OCI-LY1 (cell line): ENCODE data around the gene DPH3.

Experiments used
- H2AFZ ChIP-seq: fragments of 200-600 bp; sonication (generic), shearing (Covaris generic); 2 replicates; pipeline ENCODE4 v1.6.0; 2014; ENCODE audit warnings: antibody characterized with exemption, mild to moderate bottlenecking, low read length
- H3F3A ChIP-seq: fragments of 200-600 bp; sonication (generic), shearing (Covaris generic); 2 replicates; pipeline ENCODE4 v1.6.0; 2014; ENCODE audit warnings: mild to moderate bottlenecking, antibody characterized with exemption, low read length, moderate library complexity; ENCODE audit not compliant: insufficient read depth
- H3K27ac ChIP-seq: fragments of 200-600 bp; sonication (generic); 2 replicates; pipeline ENCODE4 v1.5.1; 2014; ENCODE audit warnings: low read length, mixed run types, mild to moderate bottlenecking, low read depth; ENCODE audit not compliant: poor library complexity, severe bottlenecking
- H3K27me3 ChIP-seq: fragments of 200-600 bp; sonication (generic); 2 replicates; pipeline ENCODE4 v1.6.0; 2014; ENCODE audit warnings: antibody characterized with exemption, mild to moderate bottlenecking, low read length, moderate library complexity; ENCODE audit not compliant: insufficient read depth
- H3K36me3 ChIP-seq: fragments of 200-600 bp; sonication (generic); 2 replicates; pipeline ENCODE4 v1.6.1; 2014; ENCODE audit warnings: mild to moderate bottlenecking, antibody characterized with exemption, low read length, moderate library complexity, mixed read lengths; ENCODE audit not compliant: insufficient read depth
- H3K4me1 ChIP-seq: fragments of 200-600 bp; sonication (generic); 2 replicates; pipeline ENCODE4 v1.5.1; 2014; ENCODE audit warnings: mild to moderate bottlenecking, low read length, moderate library complexity; ENCODE audit not compliant: insufficient read depth, severe bottlenecking
- H3K4me2 ChIP-seq: fragments of 200-600 bp; sonication (generic), shearing (Covaris generic); 2 replicates; pipeline ENCODE4 v1.6.1; 2014; ENCODE audit warnings: low read length
- H3K4me3 ChIP-seq: fragments of 200-600 bp; sonication (generic); 2 replicates; pipeline ENCODE4 v1.5.1; 2014; ENCODE audit warnings: low read length, low read depth, mild to moderate bottlenecking, mixed read lengths; ENCODE audit not compliant: poor library complexity, severe bottlenecking
- H3K79me2 ChIP-seq: fragments of 200-600 bp; shearing (Covaris generic); 2 replicates; pipeline ENCODE4 v1.6.1; 2016; ENCODE audit warnings: mixed run types, low read length, mixed read lengths; ENCODE audit not compliant: insufficient read depth
- H3K9ac ChIP-seq: fragments of 200-600 bp; sonication (generic), shearing (Covaris generic); 2 replicates; pipeline ENCODE4 v1.6.1; 2014; ENCODE audit warnings: mild to moderate bottlenecking, low read length, mixed read lengths
- H3K9me2 ChIP-seq: fragments of 200-600 bp; sonication (generic), shearing (Covaris generic); 2 replicates; pipeline ENCODE4 v1.6.1; 2014; ENCODE audit warnings: low read depth, mild to moderate bottlenecking, low read length, mixed read lengths
- H3K9me3 ChIP-seq: fragments of 200-600 bp; shearing (Covaris generic); 2 replicates; pipeline ENCODE4 v1.6.1; 2014; ENCODE audit warnings: low read length, mixed read lengths
- H4K20me1 ChIP-seq: fragments of 200-600 bp; sonication (generic), shearing (Covaris generic); 2 replicates; pipeline ENCODE4 v1.6.0; 2016; ENCODE audit warnings: mild to moderate bottlenecking, low read length; ENCODE audit not compliant: insufficient read depth
- EZH2 ChIP-seq: fragments of 200-600 bp; sonication (generic), shearing (Covaris generic); IDR thresholded peaks from 2 replicates; pipeline ENCODE4 v1.8.0; 2017; ENCODE audit warnings: borderline replicate concordance, mixed run types, mild to moderate bottlenecking, antibody characterized with exemption, low read length, moderate library complexity, mixed read lengths

The DPH3 gene

GRCh38 chr3:16211176-16211904 lies 53.4 kb downstream of the DPH3 start:
- no peaks in the 10 kb centered on the region for H3K79me2 ChIP-seq

More at GRCh38 chr3:16211176-16211904, 53.4 kb downstream of the DPH3 start:
- no peaks in the 10 kb centered on the region for H3K9me3 ChIP-seq
- H4K20me1 ChIP-seq = no peaks in the 10 kb centered on the region
- H3K27ac ChIP-seq = no peak overlapping the region
- no peak overlapping the region for H3K4me2 ChIP-seq
- no peak overlapping the region for H2AFZ ChIP-seq
- H3F3A ChIP-seq = no peaks in the 10 kb centered on the region
- no peak overlapping the region for H3K9ac ChIP-seq
- H3K36me3 ChIP-seq = no peaks in the 10 kb centered on the region
- no peaks in the 10 kb centered on the region for H3K9me2 ChIP-seq
- H3K27me3 ChIP-seq = no peaks in the 10 kb centered on the region
- TF ChIP-seq EZH2 = no peak
- H3K4me1 ChIP-seq = no peaks in the 10 kb centered on the region
- H3K4me3 ChIP-seq = no peak overlapping the region
